ENCODE data around the gene ATP5PO.

DNA sequence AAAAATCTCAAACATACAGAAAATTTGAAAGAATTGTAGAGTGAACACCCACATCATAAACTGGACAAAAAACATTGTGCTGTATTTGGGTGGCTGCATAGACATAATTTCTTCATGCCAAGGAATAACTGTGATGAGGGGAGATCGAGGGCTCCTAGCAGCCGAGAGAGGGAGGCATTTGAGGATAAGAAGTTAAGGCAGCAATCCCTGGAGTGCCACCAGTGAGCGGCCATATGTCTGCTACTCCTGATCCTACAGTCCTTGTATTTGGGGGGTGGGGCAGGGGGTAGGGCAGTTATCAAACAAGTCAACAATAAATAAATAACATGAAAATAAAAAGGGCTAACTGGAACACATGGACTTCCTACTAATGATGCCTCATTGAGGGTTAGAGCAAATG is 54.5 kb downstream of the ATP5PO start:
- TF ChIP-seq, protein P1, sequence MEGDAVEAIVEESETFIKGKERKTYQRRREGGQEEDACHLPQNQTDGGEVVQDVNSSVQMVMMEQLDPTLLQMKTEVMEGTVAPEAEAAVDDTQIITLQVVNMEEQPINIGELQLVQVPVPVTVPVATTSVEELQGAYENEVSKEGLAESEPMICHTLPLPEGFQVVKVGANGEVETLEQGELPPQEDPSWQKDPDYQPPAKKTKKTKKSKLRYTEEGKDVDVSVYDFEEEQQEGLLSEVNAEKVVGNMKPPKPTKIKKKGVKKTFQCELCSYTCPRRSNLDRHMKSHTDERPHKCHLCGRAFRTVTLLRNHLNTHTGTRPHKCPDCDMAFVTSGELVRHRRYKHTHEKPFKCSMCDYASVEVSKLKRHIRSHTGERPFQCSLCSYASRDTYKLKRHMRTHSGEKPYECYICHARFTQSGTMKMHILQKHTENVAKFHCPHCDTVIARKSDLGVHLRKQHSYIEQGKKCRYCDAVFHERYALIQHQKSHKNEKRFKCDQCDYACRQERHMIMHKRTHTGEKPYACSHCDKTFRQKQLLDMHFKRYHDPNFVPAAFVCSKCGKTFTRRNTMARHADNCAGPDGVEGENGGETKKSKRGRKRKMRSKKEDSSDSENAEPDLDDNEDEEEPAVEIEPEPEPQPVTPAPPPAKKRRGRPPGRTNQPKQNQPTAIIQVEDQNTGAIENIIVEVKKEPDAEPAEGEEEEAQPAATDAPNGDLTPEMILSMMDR (IDR thresholded peaks at IDR 0.05): no peak
- no peak for TF ChIP-seq POLR2A (IDR thresholded peaks at IDR 0.05)
